OCI-LY3 (cell line): ENCODE measurements around the gene SAMD11.

Source experiments
- H2AFZ ChIP-seq: fragments of 200-600, 300-600 bp; shearing (Covaris generic); 2 replicates; pipeline ENCODE4 v1.6.0; 2014; ENCODE audit warnings: antibody characterized with exemption, low read depth, low read length
- H3K27ac ChIP-seq: fragments of 200-600, 300-600 bp; sonication (generic); 2 replicates; pipeline ENCODE4 v1.5.1; 2014; ENCODE audit warnings: mild to moderate bottlenecking, low read length, moderate library complexity, mixed read lengths
- H3K27me3 ChIP-seq: fragments of 200-600, 300-600 bp; sonication (generic); 2 replicates; pipeline ENCODE4 v1.6.1; 2014; ENCODE audit warnings: low read depth, low read length, mixed read lengths
- H3K36me3 ChIP-seq: fragments of 200-600, 300-600 bp; sonication (generic); replicated peaks from 2 replicates; pipeline ENCODE3; 2014; ENCODE audit warnings: low read depth, low read length, mixed read lengths
- H3K4me1 ChIP-seq: fragments of 300-600, 200-600 bp; sonication (generic); 2 replicates; pipeline ENCODE4 v1.6.1; 2014; ENCODE audit warnings: low read length, mixed read lengths
- H3K4me2 ChIP-seq: fragments of 200-600, 300-600 bp; sonication (generic); 2 replicates; pipeline ENCODE4 v1.6.1; 2014; ENCODE audit warnings: low read length, mixed read lengths
- H3K4me3 ChIP-seq: fragments of 300-600, 200-600 bp; sonication (generic); 2 replicates; pipeline ENCODE4 v1.5.1; 2014; ENCODE audit warnings: antibody characterized with exemption, mild to moderate bottlenecking, low read length, moderate library complexity
- H3K79me2 ChIP-seq: fragments of 300-600, 200-600 bp; shearing (Covaris generic); 2 replicates; pipeline ENCODE4 v1.6.1; 2014; ENCODE audit warnings: mild to moderate bottlenecking, low read length, mixed read lengths
- H3K9ac ChIP-seq: fragments of 300-600, 200-600 bp; shearing (Covaris generic); 2 replicates; pipeline ENCODE4 v1.6.0; 2014; ENCODE audit warnings: mild to moderate bottlenecking, low read length, moderate library complexity
- H3K9me3 ChIP-seq: fragments of 200-600, 300-600 bp; shearing (Covaris generic); 2 replicates; pipeline ENCODE4 v1.6.1; 2014; ENCODE audit warnings: low read length, mixed read lengths; ENCODE audit not compliant: insufficient read depth
- H4K20me1 ChIP-seq: fragments of 200-600, 300-600 bp; sonication (generic); 2 replicates; pipeline ENCODE4 v1.6.1; 2016; ENCODE audit warnings: low read length, mixed read lengths; ENCODE audit not compliant: insufficient read depth
- CTCF ChIP-seq: fragments of 200-600, 300-600 bp; sonication (generic); IDR thresholded peaks from 2 replicates; pipeline ENCODE4 v1.5.1; 2014; ENCODE audit warnings: antibody characterized with exemption, low read length, low read depth
- EZH2phosphoT487 ChIP-seq: fragments of 200-600 bp; shearing (Covaris generic); IDR thresholded peaks from 2 replicates; pipeline ENCODE4 v1.6.1; 2018; ENCODE audit warnings: antibody characterized with exemption, mixed run types, low read depth

Gene SAMD11

GRCh38 chr1:931380-932172 is 7.9 kb downstream of the SAMD11 start:
- no peaks in the 10 kb centered on the region for H3K79me2 ChIP-seq
- H3K9ac ChIP-seq, result no peak overlapping the region
- H3K4me3 ChIP-seq, result no peak overlapping the region
- no peak overlapping the region for H3K4me2 ChIP-seq
- no peak overlapping the region for H2AFZ ChIP-seq
- no peaks in the 10 kb centered on the region for H3K4me1 ChIP-seq
- peaks cover 13% of the 10 kb centered on the region; the same call in 1 of the 2 replicates for H3K27me3 ChIP-seq
- no peak overlapping the region for H3K27ac ChIP-seq
- H4K20me1 ChIP-seq, result no peaks in the 10 kb centered on the region
- no peaks in the 10 kb centered on the region for H3K9me3 ChIP-seq
- H3K36me3 ChIP-seq, result no peaks in the 10 kb centered on the region
- TF ChIP-seq CTCF, result no peak
- no peak for TF ChIP-seq EZH2phosphoT487

- H3K79me2 ChIP-seq, result no peaks in the 10 kb centered on the region
- H4K20me1 ChIP-seq, result no peaks in the 10 kb centered on the region
- H3K4me2 ChIP-seq, result no peak overlapping the region
- no peak overlapping the region for H3K9ac ChIP-seq
- no peaks in the 10 kb centered on the region for H3K36me3 ChIP-seq
- H2AFZ ChIP-seq, result no peak overlapping the region
- peaks cover 13% of the 10 kb centered on the region; the same call in 1 of the 2 replicates for H3K27me3 ChIP-seq
- H3K4me1 ChIP-seq, result no peaks in the 10 kb centered on the region
- no peak overlapping the region for H3K27ac ChIP-seq
- TF ChIP-seq CTCF (no peak), EZH2phosphoT487 (no peak)
- no peaks in the 10 kb centered on the region for H3K9me3 ChIP-seq
- no peak overlapping the region for H3K4me3 ChIP-seq
Measured at GRCh38 chr1:932173-932510, 8.4 kb downstream of the SAMD11 start.

DNA sequence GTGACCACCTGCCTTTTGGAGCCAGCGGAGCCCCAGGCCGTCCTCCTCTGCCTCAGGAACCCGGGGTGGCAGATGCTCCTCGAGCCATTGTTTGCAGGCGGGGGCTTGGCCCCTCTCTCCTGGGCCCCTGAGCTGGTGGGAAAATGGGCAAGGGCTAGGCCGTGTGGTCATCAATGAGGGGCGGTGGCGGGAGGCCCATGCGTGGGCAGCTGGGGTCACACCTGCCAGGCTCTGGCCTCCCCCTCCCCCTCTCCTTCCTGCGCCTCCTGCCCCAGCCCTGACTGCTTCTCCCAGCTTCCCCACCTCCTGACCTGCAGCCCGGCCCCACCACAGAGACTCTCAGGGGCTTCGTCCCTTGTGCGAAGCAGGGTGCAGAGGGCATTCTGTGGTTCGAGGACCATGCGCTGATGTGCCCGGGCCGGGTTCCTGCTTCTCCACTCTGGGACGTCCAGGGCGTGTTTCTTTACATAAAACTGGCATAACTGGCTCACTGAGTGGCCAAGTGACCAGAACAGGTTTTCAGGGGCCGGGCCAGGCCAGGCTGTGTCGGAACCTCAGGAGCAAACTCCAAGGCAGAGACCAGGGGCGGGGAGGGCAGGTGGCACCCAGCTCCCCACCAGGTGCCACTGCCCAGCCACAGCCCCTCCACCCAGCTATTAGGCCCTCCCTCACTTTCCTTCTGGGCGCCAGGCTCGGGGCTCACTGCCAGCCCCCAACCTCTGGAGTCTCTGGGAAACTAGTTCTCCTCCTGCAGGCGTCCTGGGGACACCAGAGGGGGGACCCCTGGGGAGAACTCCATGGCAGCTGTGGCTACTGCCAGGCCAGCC is 9.3 kb downstream of the SAMD11 start:
- no peaks in the 10 kb centered on the region for H4K20me1 ChIP-seq

More for the DNA sequence above, 9.3 kb downstream of the SAMD11 start:
- H3K9me3 ChIP-seq, result no peaks in the 10 kb centered on the region
- H3K27ac ChIP-seq, result no peak overlapping the region
- no peak overlapping the region for H3K9ac ChIP-seq
- no peaks in the 10 kb centered on the region for H3K36me3 ChIP-seq
- peaks cover 10% of the 10 kb centered on the region; the same call in 1 of the 2 replicates for H3K27me3 ChIP-seq
- TF ChIP-seq CTCF (no peak), EZH2phosphoT487 (no peak)
- H2AFZ ChIP-seq, result no peak overlapping the region
- no peaks in the 10 kb centered on the region for H3K4me1 ChIP-seq
- H3K4me2 ChIP-seq, result no peak overlapping the region
- no peak overlapping the region for H3K4me3 ChIP-seq
- H3K79me2 ChIP-seq, result no peaks in the 10 kb centered on the region
